ENCODE results near the gene H1-8.

Gene H1-8

DNA sequence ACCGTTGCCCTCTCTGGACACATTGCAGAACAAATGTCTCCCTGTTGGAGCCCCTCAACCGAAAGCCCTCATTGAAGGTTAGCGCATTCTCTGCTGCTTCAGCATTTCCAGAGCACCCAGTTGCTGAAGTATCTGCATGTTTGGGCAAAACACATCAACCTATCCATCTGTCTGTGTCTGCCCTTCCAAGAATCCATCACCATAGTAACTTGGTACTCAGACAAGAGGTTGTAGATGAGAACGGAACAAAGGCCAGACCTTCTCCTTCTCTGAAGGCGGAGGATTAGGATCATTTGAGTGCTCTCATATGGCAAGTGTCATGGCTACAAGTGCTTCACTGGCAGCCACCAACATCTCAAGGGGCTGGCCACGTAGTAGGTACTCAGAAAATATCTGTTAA is 37.6 kb upstream of the H1-8 start:
- Histone ChIP-seq H3K4me1 (ENCODE audit: control insufficient read depth in 1 of 2, insufficient read depth in 1 of 2, low read depth in 1 of 2, low read length in 1 of 2) (no peaks in the 10 kb centered on the region), H3K4me3 (ENCODE audit: low read depth in 1 of 2, low read length in 1 of 2) (no peak overlapping the region), H3K9me3 (no peaks in the 10 kb centered on the region), H3K36me3 (peaks cover 87% of the 10 kb centered on the region), H3K27me3 (no peaks in the 10 kb centered on the region), H3K27ac (no peak overlapping the region)
- TF ChIP-seq, protein P1, sequence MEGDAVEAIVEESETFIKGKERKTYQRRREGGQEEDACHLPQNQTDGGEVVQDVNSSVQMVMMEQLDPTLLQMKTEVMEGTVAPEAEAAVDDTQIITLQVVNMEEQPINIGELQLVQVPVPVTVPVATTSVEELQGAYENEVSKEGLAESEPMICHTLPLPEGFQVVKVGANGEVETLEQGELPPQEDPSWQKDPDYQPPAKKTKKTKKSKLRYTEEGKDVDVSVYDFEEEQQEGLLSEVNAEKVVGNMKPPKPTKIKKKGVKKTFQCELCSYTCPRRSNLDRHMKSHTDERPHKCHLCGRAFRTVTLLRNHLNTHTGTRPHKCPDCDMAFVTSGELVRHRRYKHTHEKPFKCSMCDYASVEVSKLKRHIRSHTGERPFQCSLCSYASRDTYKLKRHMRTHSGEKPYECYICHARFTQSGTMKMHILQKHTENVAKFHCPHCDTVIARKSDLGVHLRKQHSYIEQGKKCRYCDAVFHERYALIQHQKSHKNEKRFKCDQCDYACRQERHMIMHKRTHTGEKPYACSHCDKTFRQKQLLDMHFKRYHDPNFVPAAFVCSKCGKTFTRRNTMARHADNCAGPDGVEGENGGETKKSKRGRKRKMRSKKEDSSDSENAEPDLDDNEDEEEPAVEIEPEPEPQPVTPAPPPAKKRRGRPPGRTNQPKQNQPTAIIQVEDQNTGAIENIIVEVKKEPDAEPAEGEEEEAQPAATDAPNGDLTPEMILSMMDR (IDR thresholded peaks at IDR 0.05) = no peak

GRCh38 chr3:129506231-129506742 is 36.7 kb upstream of the H1-8 start:
- H3K9me3 ChIP-seq = no peaks in the 10 kb centered on the region
- no peaks in the 10 kb centered on the region for H3K27me3 ChIP-seq
- no peak overlapping the region for H3K27ac ChIP-seq
- H3K4me1 ChIP-seq (ENCODE audit: control insufficient read depth in 1 of 2, insufficient read depth in 1 of 2, low read depth in 1 of 2, low read length in 1 of 2) = no peaks in the 10 kb centered on the region
- peaks cover 87% of the 10 kb centered on the region for H3K36me3 ChIP-seq
- TF ChIP-seq, protein P1 (IDR thresholded peaks at IDR 0.05) = no peak
- H3K4me3 ChIP-seq (ENCODE audit: low read depth in 1 of 2, low read length in 1 of 2) = no peak overlapping the region

DNA sequence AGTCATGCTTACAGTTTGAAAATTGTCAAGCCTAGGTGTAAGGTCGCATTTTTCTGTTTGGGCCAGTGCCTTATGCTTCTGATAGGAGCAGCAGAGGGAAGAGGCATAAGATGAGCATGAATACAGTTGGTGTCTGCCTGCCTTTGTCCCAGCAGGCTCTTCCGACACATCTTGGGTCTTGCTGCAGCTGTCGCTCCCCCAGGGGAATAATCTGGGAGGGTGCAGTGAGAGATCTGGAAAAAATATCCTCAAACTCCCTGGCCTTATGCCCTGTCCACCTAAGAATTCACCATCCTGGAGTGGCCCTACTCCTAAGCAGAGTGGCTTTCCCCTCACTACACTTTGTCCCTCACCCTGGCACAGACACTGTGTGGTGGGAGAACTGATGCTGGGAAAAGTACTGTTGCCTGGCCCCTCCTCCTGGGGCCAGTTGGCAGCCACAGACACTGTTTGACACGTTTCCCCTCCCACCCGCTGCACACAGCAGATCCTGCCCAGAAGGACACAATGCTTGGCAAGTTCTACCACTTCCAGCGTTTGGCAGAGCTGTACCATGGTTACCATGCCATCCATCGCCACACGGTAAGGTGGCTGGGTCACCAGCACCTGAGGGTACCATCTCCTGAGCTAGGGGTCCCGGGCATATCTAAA is 35.7 kb upstream of the H1-8 start:
- H3K4me3 ChIP-seq (ENCODE audit: low read depth in 1 of 2, low read length in 1 of 2) = no peak overlapping the region
- no peaks in the 10 kb centered on the region for H3K9me3 ChIP-seq
- no peaks in the 10 kb centered on the region for H3K4me1 ChIP-seq (ENCODE audit: control insufficient read depth in 1 of 2, insufficient read depth in 1 of 2, low read depth in 1 of 2, low read length in 1 of 2)
- peaks cover 86% of the 10 kb centered on the region for H3K36me3 ChIP-seq
- TF ChIP-seq, protein P1 (IDR thresholded peaks at IDR 0.05) = no peak
- no peak overlapping the region for H3K27ac ChIP-seq
- no peaks in the 10 kb centered on the region for H3K27me3 ChIP-seq

- Histone ChIP-seq H3K4me1 (ENCODE audit: control insufficient read depth in 1 of 2, insufficient read depth in 1 of 2, low read depth in 1 of 2, low read length in 1 of 2) (no peaks in the 10 kb centered on the region), H3K36me3 (peaks cover 70% of the 10 kb centered on the region)
Measured at GRCh38 chr3:129512595-129512994, 30.4 kb upstream of the H1-8 start.

DNA sequence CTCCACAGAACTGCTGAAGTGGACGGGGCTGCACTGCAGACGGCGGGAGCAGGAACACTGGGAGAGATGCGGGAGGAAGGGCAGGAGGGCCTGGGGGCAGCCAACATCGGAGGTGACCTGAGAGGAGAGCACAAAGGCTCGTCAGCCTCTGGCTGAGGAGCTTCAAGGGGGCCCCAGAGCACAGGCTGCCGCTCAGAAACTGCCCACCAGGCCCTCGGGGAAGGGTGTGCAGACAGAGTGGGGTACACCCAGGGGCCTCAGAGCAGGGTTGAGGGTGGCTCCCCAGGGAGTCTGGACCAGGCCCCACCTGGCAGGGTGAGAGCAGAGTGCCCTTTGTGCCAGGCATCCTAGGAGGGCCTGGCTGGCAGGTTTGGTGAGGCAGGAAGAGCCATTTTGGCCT is 29.3 kb upstream of the H1-8 start:
- H3K36me3 ChIP-seq = peaks cover 72% of the 10 kb centered on the region
- H3K27me3 ChIP-seq = no peaks in the 10 kb centered on the region
- no peaks in the 10 kb centered on the region for H3K9me3 ChIP-seq
- no peak overlapping the region for H3K27ac ChIP-seq
- H3K4me1 ChIP-seq (ENCODE audit: control insufficient read depth in 1 of 2, insufficient read depth in 1 of 2, low read depth in 1 of 2, low read length in 1 of 2) = no peaks in the 10 kb centered on the region
- TF ChIP-seq, protein P1 (IDR thresholded peaks at IDR 0.05) = no peak
- H3K4me3 ChIP-seq (ENCODE audit: low read depth in 1 of 2, low read length in 1 of 2) = no peak overlapping the region

More at GRCh38 chr3:129512595-129512994, 30.4 kb upstream of the H1-8 start:
- Histone ChIP-seq H3K27ac (no peak overlapping the region), H3K27me3 (no peaks in the 10 kb centered on the region), H3K9me3 (no peaks in the 10 kb centered on the region), H3K4me3 (ENCODE audit: low read depth in 1 of 2, low read length in 1 of 2) (no peak overlapping the region)
- TF ChIP-seq, protein P1 (IDR thresholded peaks at IDR 0.05) = no peak
